GM12872 (cell line): ENCODE results near the gene DDX10.

Experiments
- CTCF ChIP-seq: IDR thresholded peaks from 3 replicates; pipeline ENCODE4 v1.5.1; 2011; ENCODE audit warnings: low read depth, mild to moderate bottlenecking, low read length, moderate library complexity; ENCODE audit not compliant: insufficient read depth

The DDX10 gene

GRCh38 chr11:108758458-108758857 lies 93.6 kb downstream of the DDX10 start:
- no peak for TF ChIP-seq CTCF

DNA sequence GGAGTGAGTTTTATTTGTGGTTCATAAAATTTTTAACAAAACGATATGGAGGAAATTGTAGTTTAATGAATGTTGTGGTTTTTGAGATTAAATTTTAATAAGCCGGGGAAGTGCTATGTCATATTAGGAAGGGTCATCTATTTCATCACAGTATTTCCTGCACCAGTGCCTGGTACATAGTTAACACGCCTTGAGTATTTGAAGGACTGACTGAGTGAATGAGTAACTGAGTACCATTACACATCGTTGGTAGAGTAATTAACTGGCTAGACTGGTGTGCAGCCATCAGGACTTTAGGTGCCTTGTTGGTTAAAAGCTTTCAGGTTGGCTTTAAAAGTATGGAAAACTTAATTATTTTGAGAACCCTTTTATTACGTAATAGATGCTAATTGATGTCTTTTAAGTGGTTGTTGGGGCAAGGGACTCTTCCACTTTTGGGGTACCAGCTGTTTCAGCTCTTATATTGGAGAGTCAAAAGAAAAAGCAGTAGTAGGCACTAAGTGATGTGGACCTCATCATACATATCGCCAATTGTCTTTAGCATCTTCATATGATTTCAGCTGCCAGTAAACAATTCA lies 101.8 kb downstream of the DDX10 start:
- no peak for TF ChIP-seq CTCF

DNA sequence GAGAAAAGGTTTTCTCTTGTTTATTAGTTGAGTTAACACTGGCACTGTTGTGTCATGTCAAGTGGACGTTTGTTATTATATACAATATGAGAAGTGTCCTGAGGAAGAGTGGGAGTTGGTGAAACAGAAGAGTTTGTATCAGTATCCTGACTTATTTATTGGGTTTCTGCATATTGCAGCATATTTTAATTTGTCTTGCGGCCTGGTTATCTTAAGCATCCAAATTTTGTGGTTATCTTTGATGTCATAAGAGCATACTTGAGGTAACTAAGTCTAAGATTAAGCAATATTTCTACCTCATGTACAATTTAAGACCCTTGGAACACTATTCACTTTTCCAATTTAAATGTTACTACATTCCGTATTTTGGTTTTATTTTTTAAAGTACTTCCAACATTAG lies 103.5 kb downstream of the DDX10 start:
- TF ChIP-seq CTCF, result no peak

GRCh38 chr11:108768964-108769363 lies 104.1 kb downstream of the DDX10 start:
- TF ChIP-seq CTCF, result no peak

- no peak for TF ChIP-seq CTCF
Observed at GRCh38 chr11:108774037-108774730, 109.3 kb downstream of the DDX10 start.

DNA sequence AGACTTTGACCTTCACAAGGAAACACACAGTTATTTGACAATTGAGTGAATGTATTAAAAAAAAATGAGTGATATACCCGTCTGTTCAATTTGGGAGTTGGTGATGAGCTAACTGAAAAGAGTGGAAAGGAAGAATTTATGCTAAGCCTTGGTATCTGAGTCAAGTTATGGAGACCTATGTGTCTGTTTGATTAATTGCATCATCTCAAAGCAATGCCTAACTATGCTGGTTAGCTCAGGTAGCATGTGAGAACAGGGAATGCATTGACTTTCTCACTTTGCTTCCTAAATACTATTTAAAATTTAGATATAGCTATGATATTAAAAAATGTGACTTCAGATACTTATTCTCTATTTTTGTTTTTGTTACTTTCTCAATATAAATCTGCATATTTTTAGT lies 110.5 kb downstream of the DDX10 start:
- TF ChIP-seq CTCF, result no peak

- no peak for TF ChIP-seq CTCF
Observed at GRCh38 chr11:108780119-108780518, 115.2 kb downstream of the DDX10 start.

DNA sequence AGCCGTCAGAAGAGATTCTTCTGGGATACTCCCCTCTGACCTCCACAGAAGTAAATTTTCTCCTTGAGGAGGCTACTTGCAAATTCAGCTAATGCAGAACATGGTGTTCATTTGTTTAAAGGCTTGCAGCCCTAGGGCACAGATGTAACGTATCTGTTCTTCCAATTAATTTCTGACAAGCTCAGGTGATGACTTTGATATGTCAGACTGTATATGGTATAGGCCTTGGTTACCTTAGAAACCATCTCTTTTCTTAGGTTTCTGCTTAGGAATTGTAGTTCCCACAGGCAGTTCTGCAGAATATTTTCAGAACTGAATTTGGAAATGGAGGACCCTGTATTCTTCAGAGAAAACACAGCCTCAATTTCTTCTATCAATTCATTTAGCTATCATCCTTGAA lies 117.1 kb downstream of the DDX10 start:
- TF ChIP-seq CTCF, result no peak
